ENCODE data around the gene GLMP.

DNA sequence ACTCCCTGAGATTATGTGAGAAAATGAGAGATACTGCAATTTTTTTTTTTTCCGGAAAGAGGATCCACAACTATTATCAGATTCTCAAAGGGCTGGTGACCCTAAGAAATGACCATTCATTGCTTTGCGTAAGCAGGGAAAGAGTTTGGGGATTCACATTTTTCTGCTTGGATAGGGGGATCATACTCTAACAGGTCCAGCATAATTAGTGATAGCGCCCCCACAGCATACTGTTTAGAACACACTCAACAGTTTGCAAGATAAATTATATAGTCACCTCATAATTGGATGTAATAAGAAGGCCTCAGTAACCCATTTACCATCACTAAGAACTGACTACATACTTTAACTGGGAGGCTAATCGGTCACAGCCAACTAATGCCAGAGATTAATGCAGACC is 40.8 kb upstream of the GLMP start:
- TF ChIP-seq, protein P1, sequence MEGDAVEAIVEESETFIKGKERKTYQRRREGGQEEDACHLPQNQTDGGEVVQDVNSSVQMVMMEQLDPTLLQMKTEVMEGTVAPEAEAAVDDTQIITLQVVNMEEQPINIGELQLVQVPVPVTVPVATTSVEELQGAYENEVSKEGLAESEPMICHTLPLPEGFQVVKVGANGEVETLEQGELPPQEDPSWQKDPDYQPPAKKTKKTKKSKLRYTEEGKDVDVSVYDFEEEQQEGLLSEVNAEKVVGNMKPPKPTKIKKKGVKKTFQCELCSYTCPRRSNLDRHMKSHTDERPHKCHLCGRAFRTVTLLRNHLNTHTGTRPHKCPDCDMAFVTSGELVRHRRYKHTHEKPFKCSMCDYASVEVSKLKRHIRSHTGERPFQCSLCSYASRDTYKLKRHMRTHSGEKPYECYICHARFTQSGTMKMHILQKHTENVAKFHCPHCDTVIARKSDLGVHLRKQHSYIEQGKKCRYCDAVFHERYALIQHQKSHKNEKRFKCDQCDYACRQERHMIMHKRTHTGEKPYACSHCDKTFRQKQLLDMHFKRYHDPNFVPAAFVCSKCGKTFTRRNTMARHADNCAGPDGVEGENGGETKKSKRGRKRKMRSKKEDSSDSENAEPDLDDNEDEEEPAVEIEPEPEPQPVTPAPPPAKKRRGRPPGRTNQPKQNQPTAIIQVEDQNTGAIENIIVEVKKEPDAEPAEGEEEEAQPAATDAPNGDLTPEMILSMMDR (IDR thresholded peaks at IDR 0.05): no peak
- TF ChIP-seq ZNF138 (CRISPR knock-in tag; conservative IDR thresholded peaks at IDR 0.05) (no peak), EMX1 (CRISPR knock-in tag; IDR thresholded peaks at IDR 0.05) (no peak), FOXJ3 (CRISPR knock-in tag; IDR thresholded peaks at IDR 0.05; ENCODE audit: borderline replicate concordance) (no peak), GRHL2 (CRISPR knock-in tag; IDR thresholded peaks at IDR 0.05; ENCODE audit: insufficient replicate concordance, severe bottlenecking) (no peak), ZBTB21 (CRISPR knock-in tag; IDR thresholded peaks at IDR 0.05; ENCODE audit: borderline replicate concordance) (no peak), CREB1 (CRISPR knock-in tag; IDR thresholded peaks at IDR 0.05) (no peak), RELA (CRISPR knock-in tag; IDR thresholded peaks at IDR 0.05; ENCODE audit: borderline replicate concordance) (no peak)
- TF ChIP-seq, protein P2, sequence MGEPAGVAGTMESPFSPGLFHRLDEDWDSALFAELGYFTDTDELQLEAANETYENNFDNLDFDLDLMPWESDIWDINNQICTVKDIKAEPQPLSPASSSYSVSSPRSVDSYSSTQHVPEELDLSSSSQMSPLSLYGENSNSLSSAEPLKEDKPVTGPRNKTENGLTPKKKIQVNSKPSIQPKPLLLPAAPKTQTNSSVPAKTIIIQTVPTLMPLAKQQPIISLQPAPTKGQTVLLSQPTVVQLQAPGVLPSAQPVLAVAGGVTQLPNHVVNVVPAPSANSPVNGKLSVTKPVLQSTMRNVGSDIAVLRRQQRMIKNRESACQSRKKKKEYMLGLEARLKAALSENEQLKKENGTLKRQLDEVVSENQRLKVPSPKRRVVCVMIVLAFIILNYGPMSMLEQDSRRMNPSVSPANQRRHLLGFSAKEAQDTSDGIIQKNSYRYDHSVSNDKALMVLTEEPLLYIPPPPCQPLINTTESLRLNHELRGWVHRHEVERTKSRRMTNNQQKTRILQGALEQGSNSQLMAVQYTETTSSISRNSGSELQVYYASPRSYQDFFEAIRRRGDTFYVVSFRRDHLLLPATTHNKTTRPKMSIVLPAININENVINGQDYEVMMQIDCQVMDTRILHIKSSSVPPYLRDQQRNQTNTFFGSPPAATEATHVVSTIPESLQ (CRISPR knock-in tag; IDR thresholded peaks at IDR 0.05): no peak
- TF ChIP-seq, protein P3, sequence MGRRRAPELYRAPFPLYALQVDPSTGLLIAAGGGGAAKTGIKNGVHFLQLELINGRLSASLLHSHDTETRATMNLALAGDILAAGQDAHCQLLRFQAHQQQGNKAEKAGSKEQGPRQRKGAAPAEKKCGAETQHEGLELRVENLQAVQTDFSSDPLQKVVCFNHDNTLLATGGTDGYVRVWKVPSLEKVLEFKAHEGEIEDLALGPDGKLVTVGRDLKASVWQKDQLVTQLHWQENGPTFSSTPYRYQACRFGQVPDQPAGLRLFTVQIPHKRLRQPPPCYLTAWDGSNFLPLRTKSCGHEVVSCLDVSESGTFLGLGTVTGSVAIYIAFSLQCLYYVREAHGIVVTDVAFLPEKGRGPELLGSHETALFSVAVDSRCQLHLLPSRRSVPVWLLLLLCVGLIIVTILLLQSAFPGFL (CRISPR knock-in tag; IDR thresholded peaks at IDR 0.05; ENCODE audit: borderline replicate concordance): no peak
